HG03139 (cell line): ENCODE data around the gene LRRC71.
"Not testable (repeated sequence)": the region's sequence is repeated elsewhere in the genome, so short reads cannot be mapped to it uniquely, and the experiment has no call there.

Experiments used
- ATAC-seq: cut with Tn5 transposase; IDR thresholded peaks from one replicate; pipeline ENCODE4 v1.9.1; 2021; ENCODE audit not compliant: unreplicated experiment

Gene LRRC71

GRCh38 chr1:156926695-156927094 lies 6.3 kb downstream of the LRRC71 start:
- not testable (repeated sequence) for ATAC-seq

GRCh38 chr1:156927215-156928042 lies 7.0 kb downstream of the LRRC71 start:
- no peak for ATAC-seq

DNA sequence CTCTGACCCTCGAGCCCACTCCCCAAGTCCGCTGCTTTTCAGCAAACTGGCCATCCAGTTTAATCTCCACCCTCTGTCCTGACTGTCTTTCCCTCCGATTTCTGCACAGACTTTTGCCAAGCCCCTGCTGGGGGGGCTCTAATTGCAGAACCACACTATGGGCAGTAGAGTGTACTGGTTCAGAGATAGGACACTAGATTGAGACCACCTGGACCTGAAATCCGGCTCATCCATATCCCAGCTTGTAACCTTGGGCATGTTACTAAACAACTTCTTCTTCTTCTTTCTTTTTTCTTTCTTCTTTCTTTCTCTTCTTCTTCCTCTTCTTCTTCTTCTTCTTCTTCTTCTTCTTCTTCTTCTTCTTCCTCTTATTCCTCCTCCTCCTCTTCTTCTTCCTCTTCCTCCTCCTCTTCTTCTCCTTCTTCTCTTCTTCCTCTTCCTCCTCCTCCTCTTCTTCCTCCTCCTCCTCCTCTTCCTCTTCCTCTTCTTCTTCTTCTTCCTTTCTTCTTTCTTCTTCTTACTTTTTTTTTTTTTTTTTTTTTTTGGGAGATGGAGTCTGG lies 7.7 kb downstream of the LRRC71 start:
- no peak for ATAC-seq

DNA sequence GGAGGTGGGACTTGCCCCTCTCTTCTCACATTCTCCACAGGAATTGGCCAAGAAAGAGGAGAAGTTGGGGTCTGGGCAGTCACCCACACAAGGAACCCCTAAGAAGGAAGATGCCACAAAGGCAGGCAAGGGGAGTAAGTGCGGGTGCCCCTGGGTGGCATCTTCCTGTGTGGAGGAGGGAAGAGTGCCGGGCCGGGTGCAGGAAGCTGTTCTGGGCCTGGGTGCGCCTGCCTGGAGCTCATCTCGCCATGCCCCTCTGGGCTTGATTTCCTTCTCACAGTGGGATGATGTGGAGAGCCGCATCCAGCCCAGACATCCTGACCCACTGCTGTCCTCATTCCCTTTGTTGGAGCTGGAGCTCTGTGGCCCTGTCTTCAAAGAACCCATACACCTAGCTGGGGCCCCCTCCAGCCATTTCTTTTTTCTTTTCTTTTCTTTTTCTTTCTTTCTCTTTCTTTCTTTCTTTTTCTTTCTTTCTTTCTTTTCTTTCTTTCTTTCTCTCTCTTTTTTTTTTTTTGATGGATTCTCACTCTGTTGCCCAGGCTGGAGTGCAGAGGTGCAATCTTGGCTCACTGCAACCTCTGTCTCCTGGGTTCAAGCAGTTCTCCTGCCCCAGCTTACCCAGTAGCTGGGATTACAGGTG lies 9.3 kb downstream of the LRRC71 start:
- ATAC-seq: no peak

DNA sequence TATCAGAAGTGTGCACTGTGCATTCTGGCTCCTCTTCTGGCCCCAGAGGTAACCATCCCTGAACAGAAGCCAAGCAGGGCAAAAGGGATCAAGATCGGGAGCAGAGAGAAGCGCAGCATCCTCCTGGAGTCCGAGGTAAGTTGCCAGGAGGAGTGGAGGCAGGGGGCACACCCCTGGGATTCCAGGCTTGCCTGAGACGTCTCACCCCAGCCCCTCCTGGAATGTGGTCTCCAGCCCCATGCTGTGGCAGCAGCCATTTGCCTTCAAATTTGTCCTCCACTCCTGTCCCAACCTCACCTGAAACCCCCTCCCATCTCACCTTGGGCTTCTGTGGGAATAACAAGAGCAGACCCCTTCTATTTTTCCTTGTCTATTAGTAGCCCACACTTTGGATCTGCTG lies 10.1 kb downstream of the LRRC71 start:
- no peak for ATAC-seq

GRCh38 chr1:156931211-156931952 lies 10.9 kb downstream of the LRRC71 start:
- no peak for ATAC-seq

- ATAC-seq: no peak
These were observed 11.7 kb downstream of the LRRC71 start for GRCh38 chr1:156931974-156932710.

DNA sequence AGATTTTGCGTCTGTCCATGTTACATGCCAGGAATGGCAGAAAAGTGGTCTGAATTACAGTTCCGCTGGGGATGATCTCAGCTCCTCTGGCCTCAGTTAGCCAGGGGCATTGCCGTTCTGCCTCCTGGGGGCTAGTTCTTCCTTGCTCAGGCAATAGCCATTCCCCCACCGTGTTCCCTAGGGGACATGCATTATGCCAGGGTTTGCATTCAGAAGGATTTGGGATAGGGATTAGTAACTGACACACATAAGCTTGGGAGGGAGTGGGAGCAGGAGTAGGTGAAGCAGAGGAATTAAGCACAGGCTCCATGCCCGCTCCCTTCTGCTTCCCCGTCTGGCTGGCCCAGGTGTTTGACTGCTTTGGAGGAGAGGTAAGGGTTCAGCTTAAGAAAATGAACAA lies 12.7 kb downstream of the LRRC71 start:
- ATAC-seq: no peak

DNA sequence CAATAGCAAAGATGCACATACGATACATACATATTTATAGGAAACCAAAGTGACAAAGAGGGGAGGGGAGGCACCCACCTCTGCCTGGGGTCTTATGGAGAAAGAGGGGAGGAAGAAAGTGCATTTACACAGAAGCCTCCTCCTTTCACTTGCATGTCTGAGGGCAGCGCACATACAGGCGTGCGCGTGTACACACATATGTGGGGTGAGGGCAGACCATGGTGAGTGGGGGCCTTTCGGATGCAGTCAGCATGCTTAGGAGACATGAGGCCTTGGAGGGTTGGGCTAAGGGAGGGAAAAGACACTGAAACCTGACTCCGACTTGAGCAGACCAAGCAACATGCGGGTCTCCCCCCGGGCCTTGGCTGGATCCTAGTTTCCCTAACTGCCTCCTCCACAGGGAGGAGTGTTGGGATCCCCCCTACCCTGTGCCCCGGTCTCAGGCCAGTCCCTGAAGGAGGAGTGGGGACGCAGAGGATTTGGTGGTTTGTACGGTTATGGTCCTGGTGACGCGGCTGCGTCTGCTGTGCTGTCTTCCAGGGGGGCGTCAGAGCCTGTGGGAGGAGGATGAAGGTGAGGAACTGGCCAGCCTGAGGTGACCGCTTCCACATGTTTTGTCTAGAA lies 15.2 kb downstream of the LRRC71 start:
- ATAC-seq: no peak

GRCh38 chr1:156936191-156936590 lies 15.8 kb downstream of the LRRC71 start:
- ATAC-seq: no peak

- no peak for ATAC-seq
These were observed 16.3 kb downstream of the LRRC71 start for GRCh38 chr1:156936721-156937220.

DNA sequence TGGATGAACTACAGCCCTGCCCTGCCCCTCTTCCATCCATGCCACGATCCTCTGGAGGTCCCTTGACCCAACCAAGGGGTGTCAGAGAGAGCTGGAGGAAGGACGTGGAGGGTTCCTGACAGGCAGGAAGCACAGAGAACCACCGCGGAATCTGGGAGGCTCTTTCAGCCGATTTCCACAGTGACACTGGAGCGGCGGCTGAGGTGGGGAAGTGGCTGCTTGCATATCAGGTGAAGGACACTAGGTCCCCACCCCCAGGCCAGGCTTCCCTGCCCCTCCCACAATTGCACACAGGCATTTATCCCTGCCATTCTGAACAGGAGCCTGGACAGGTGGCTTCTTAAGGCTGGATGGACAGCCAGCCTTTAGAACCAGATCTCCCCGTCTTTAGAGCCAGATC lies 17.5 kb downstream of the LRRC71 start:
- no peak for ATAC-seq

- no peak for ATAC-seq
These were observed 18.4 kb downstream of the LRRC71 start for GRCh38 chr1:156938813-156939212.

- no peak for ATAC-seq
These were observed 19.4 kb downstream of the LRRC71 start for GRCh38 chr1:156939786-156940334.

DNA sequence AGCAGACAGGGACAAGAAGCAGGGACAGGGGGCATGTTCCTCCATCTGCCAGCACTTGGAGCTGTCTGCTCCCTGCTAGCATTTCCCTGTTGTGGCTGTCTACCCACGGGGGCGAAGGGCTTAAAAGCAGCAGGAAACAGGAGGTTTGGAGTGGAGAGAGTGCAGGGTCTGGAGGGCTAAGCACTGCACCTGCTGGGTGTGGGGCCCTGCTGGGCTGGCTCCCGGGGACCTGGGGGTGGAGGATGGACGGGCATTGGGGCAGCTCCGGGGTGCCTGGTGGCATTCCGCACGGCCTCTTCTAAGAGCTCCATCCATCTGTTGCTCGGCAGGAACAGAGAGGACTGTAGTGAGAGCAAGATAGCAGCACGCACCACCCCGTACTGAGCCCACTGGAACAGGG lies 21.2 kb downstream of the LRRC71 start:
- no peak for ATAC-seq

- ATAC-seq: no peak
These were observed 21.7 kb downstream of the LRRC71 start for GRCh38 chr1:156942176-156942575.

GRCh38 chr1:156942576-156942975 lies 22.1 kb downstream of the LRRC71 start:
- no peak for ATAC-seq

- ATAC-seq: no peak
These were observed 23.3 kb downstream of the LRRC71 start for GRCh38 chr1:156943756-156944155.

GRCh38 chr1:156944268-156944667 lies 23.8 kb downstream of the LRRC71 start:
- ATAC-seq: no peak

DNA sequence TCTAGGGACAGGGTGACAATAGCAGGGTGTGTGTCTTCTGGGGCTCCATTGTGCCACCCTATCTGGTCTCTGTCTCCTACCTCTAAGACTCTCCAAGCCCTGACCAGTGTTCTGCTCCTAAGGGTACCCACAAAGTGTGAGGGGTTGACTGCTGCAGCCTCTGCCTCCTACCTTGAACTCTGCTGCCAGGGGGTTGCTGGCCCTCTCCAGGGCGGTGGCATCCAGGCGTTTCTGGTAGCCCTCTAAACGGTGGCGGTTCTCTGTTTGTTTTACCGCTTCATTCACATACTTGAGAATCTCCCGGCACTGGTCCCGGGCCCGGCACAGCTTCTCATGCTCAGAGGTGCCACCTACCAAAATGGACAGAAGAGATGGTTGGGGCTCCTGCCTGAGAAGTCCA lies 24.4 kb downstream of the LRRC71 start:
- ATAC-seq: no peak
